Right atrium auricular region (tissue), 2 donors: Measurements from ENCODE around the gene NUSAP1. TPM values are rescaled to one million over a fixed set of nuclear protein-coding genes. Genes with fewer than 3 reads are reported as not detected.
"Not testable (repeated sequence)": the region's sequence is repeated elsewhere in the genome, so short reads cannot be mapped to it uniquely, and the experiment has no call there.

Experiments
- DNase-seq: peaks from one replicate; pipeline ENCODE4 v3.0.0-alpha.2; 2019; ENCODE audit warnings: low spot score
- H3K27ac ChIP-seq, 2 donors: fragments of 200-600 bp; sonication (generic); 1 replicate in 1 of 2; 2 replicates in 1 of 2; pipeline ENCODE4 v1.5.1; 2016 to 2019
- H3K27me3 ChIP-seq, 2 donors: fragments of 200-600 bp; sonication (generic); one replicate each; pipeline versions ENCODE4 v1.5.1 to v1.6.0; 2017 to 2019
- H3K36me3 ChIP-seq: fragments of 200-600 bp; sonication (generic); one replicate; pipeline ENCODE4 v1.5.1; 2016
- H3K4me1 ChIP-seq, 2 donors: fragments of 200-600 bp; sonication (generic); one replicate each; pipeline versions ENCODE4 v1.5.1 to v1.6.0; 2017 to 2019
- H3K4me3 ChIP-seq, 2 donors: fragments of 200-600 bp; sonication (generic); 1 replicate in 1 of 2; 2 replicates in 1 of 2; pipeline ENCODE4 v1.5.1; 2017 to 2019; ENCODE audit warnings: mild to moderate bottlenecking in 1 of 2, moderate library complexity in 1 of 2
- H3K9me3 ChIP-seq, 2 donors: fragments of 200-600 bp; sonication (generic); one replicate each; pipeline ENCODE4 v1.5.1; 2019
- total RNA-seq, 2 donors: library from RNA; depleted of rRNA; stranded (reverse); fragments of >200 nt; gene quantifications; one replicate each; pipeline ENCODE4 v1.1.0, GENCODE V29; 2016
- TF ChIP-seq, protein P1 (sequence below), 2 donors: fragments of 200-600 bp; sonication (generic); IDR thresholded peaks; one replicate each; pipeline ENCODE4 v1.5.1; 2019; ENCODE audit warnings: antibody characterized with exemption in 2 of 2

NUSAP1 gene
- total RNA-seq, 2 donors from 2014 or later, result 0.94 to 3.1 TPM

DNA sequence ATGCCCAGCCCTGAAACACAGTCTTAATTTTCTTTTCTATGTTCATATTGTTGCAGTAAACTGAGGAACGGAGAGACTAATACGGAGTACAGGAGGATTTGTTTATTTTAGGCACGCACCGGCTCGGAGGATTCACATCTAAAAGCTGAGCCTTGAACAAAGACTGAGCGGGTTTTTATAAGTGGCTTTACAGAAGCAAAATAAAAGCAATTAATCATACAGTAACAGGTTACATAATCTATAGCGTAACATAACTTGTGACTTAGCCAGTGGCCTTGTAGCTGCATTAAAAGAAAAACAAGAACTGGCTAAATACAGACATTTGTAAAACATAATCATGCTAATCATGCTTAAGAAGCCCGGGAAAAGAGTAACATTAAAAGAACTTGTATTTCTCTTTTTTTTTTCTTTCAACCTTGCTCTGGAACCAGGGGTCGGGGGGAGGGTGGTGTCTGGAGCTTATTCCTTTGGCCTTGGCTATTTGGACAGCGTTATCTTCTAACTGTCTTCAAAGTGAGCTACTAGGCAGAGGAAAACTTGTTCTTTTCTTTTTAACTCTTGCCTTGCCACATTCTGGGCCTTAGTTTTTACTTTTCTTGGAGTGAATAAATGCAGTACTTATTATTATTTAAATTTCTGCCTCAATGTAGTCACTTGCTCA lies 17.5 kb downstream of the NUSAP1 start:
- no peaks in the 10 kb centered on the region for H3K9me3 ChIP-seq
- no peaks in the 10 kb centered on the region for H3K36me3 ChIP-seq
- DNase-seq, result no peak
- no peaks in the 10 kb centered on the region for H3K4me1 ChIP-seq
- H3K4me3 ChIP-seq, result no peak overlapping the region
- TF ChIP-seq, protein P1, sequence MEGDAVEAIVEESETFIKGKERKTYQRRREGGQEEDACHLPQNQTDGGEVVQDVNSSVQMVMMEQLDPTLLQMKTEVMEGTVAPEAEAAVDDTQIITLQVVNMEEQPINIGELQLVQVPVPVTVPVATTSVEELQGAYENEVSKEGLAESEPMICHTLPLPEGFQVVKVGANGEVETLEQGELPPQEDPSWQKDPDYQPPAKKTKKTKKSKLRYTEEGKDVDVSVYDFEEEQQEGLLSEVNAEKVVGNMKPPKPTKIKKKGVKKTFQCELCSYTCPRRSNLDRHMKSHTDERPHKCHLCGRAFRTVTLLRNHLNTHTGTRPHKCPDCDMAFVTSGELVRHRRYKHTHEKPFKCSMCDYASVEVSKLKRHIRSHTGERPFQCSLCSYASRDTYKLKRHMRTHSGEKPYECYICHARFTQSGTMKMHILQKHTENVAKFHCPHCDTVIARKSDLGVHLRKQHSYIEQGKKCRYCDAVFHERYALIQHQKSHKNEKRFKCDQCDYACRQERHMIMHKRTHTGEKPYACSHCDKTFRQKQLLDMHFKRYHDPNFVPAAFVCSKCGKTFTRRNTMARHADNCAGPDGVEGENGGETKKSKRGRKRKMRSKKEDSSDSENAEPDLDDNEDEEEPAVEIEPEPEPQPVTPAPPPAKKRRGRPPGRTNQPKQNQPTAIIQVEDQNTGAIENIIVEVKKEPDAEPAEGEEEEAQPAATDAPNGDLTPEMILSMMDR (IDR thresholded peaks at IDR 0.05), result no peak
- no peak overlapping the region for H3K27ac ChIP-seq
- H3K27me3 ChIP-seq, result no peaks in the 10 kb centered on the region

DNA sequence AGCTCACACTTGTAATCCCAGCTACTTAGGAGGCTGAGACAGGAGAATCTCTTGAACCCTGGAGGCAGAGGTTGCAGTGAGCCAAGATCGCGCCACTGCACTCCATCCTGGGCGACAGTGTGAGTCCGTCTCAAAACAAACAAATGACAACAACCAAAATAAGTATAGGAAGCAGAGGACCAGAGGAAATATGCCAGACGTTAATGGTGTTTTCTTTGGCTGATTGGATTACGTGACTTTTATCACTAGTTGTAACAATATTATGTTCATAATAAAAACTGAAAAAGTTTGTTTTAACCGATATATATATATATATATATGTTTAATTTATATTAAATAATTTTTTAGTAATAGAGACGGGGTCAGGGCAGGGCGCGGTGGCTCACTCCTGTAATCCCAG lies 21.7 kb downstream of the NUSAP1 start:
- Histone ChIP-seq H3K27ac (no peak overlapping the region), H3K27me3 (no peaks in the 10 kb centered on the region), H3K4me3 (no peak overlapping the region), H3K4me1 (no peaks in the 10 kb centered on the region), H3K36me3 (no peaks in the 10 kb centered on the region), H3K9me3 (no peaks in the 10 kb centered on the region)
- TF ChIP-seq, protein P1 (IDR thresholded peaks at IDR 0.05), result no peak
- DNase-seq, result no peak

DNA sequence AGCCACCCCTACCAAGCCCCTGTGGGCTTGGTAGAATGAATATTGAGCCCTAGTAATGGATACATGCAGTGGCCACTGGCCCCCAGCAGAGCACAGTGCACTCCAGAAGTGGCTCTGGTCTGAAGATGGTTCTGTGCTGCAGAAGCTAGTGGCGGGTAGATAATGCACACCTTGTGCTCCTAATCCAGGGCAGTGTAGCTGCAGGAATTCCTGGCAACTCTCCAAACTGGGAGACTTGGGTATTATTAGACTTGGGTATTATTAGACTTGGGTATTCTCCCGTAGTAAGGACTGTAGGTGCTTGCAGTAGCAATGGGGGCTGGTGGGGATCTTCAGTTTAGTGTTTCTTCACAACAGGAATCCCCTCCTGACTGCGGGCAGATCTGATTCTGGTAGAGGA lies 34.7 kb downstream of the NUSAP1 start:
- no peak for DNase-seq
- Histone ChIP-seq H3K27ac (no peak overlapping the region), H3K36me3 (no peaks in the 10 kb centered on the region), H3K27me3 (no peaks in the 10 kb centered on the region), H3K9me3 (no peaks in the 10 kb centered on the region), H3K4me1 (no peaks in the 10 kb centered on the region), H3K4me3 (no peak overlapping the region)
- TF ChIP-seq, protein P1 (IDR thresholded peaks at IDR 0.05), result no peak

DNA sequence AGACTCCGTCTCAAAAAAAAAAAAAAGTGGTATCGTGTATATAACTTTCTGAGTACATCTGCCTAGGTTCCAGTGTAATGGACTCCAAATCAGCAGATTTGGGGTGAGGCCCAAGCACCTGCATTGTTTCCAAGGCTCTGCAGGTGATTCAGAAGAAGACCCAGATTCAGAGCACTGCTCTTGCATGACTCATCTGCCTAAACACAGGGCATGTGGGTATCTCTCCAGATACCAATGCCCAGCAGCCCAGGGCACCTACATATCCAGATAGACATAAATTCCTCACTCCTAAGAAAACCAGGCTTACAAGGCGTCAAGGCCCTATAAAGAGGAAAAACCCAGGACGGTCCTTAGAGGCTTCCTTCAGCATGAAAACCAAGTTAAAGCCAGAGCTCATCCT lies 45.3 kb downstream of the NUSAP1 start:
- no peak for DNase-seq
- no peaks in the 10 kb centered on the region for H3K36me3 ChIP-seq
- H3K27me3 ChIP-seq, result no peaks in the 10 kb centered on the region
- H3K27ac ChIP-seq, result no peak overlapping the region
- TF ChIP-seq, protein P1 (IDR thresholded peaks at IDR 0.05), result no peak
- no peak overlapping the region for H3K4me3 ChIP-seq
- H3K4me1 ChIP-seq, result no peaks in the 10 kb centered on the region
- H3K9me3 ChIP-seq, result no peaks in the 10 kb centered on the region

DNA sequence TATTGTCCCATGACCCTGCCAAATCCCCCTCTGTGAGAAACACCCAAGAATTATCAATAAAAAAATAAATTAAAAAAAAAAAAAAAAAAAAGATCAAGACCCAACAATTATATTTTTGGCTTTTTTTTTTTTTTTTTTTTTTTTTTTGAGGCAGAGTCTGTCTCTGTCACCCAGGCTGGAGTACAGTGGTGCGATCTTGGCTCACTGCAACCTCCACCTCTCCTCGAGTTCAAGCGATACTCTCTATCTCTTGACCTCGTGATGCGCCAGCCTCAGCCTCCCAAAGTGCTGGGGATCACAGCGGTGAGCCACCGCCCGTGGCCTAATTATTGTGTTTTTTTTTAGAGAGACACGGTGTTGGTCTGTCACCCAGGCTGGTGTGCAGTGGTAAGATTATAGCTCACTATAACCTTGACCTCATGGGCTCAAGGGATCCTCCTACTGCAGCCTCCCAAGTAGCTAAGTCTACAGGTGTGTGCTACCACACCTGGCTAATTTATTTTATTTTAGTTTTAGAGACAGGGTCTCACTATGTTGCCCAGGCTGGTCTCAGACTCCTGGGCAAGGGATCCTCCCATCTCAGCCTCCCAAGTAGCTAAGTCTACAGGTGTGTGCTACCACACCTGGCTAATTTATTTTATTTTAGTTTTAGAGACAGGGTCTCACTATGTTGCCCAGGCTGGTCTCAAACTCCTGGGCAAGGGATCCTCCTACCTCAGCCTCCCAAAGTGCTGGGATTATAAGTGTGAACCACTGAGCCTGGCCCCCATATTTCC lies 51.5 kb downstream of the NUSAP1 start:
- not testable (repeated sequence) for H3K27me3 ChIP-seq, DNase-seq
- H3K36me3 ChIP-seq, result peaks cover 20% of the 10 kb centered on the region

DNA sequence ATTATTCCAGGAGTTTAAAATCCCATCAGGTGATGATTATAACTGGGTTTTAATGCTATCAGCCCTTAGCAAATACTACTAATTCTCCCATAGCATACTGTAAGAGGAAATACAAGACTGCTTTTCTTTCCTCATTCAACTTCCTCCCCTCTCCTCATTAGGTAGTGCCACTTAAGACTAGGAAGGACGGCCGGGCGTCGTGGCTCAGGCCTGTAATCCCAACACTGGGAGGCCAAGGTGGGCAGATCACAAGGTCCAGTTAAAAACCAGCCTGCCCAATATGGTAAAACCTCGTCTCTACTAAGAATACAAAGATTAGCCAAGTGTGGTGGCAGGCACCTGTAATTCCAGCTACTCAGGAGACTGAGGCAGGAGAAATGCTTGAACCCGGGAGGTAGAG lies 55.0 kb downstream of the NUSAP1 start:
- TF ChIP-seq, protein P1 (IDR thresholded peaks at IDR 0.05), result no peak
- Histone ChIP-seq H3K27me3 (no peaks in the 10 kb centered on the region), H3K36me3 (peaks cover 33% of the 10 kb centered on the region), H3K27ac (no peak overlapping the region), H3K4me3 (no peak overlapping the region), H3K4me1 (no peaks in the 10 kb centered on the region), H3K9me3 (no peaks in the 10 kb centered on the region)
- no peak for DNase-seq

More for the DNA sequence above, 51.5 kb downstream of the NUSAP1 start:
- not testable (repeated sequence) for H3K4me1 ChIP-seq, H3K27ac ChIP-seq, H3K9me3 ChIP-seq, H3K4me3 ChIP-seq
